ENCODE data around the gene AGMAT.

GRCh38 chr1:15621975-15622374, 37.1 kb upstream of the AGMAT start:
- TF ChIP-seq CTCF (IDR thresholded peaks at IDR 0.05 in 4 of 5, conservative IDR thresholded peaks at IDR 0.05 in 1 of 5) (no peak), POLR2A (IDR thresholded peaks at IDR 0.05) (no peak)
